Heart right ventricle (tissue), 16 donors: ENCODE results near the gene SMYD3. TPM values are rescaled to one million over a fixed set of nuclear protein-coding genes. Genes with fewer than 3 reads are reported as not detected.

Experiments
- ATAC-seq, 8 donors: fragments of 200-7000 bp; cut with Tn5 transposase; one replicate each; pipeline ENCODE4 v1.9.1; 2020; ENCODE audit warnings: mild to moderate bottlenecking in 8 of 8, moderate library complexity in 8 of 8, moderate number of reproducible peaks in 1 of 8
- DNase-seq, 2 donors: peaks; one replicate each; pipeline ENCODE4 v3.0.0-alpha.2; 2020
- H3K27ac ChIP-seq, 10 donors: fragments of 200-600 bp; sonication (generic) in 2 of 10; one replicate each; pipeline versions ENCODE4 v1.5.0 to v1.8.0; 2020 to 2022; ENCODE audit warnings: mild to moderate bottlenecking in 3 of 10
- H3K27me3 ChIP-seq, 7 donors: fragments of 200-600 bp; one replicate each; pipeline ENCODE4 v1.8.0; 2021 to 2022; ENCODE audit warnings: mild to moderate bottlenecking in 2 of 7
- H3K36me3 ChIP-seq, 9 donors: fragments of 200-600 bp; sonication (generic) in 1 of 9; one replicate each; pipeline versions ENCODE4 v1.5.0 to v1.8.0; 2020 to 2022; ENCODE audit warnings: mild to moderate bottlenecking in 2 of 9
- H3K4me1 ChIP-seq, 9 donors: fragments of 200-600 bp; sonication (generic) in 1 of 9; one replicate each; pipeline versions ENCODE4 v1.5.0 to v1.8.0; 2020 to 2022; ENCODE audit warnings: mild to moderate bottlenecking in 4 of 9
- H3K4me3 ChIP-seq, 10 donors: fragments of 200-600 bp; sonication (generic) in 2 of 10; one replicate each; pipeline versions ENCODE4 v1.5.0 to v1.8.0; 2020 to 2022; ENCODE audit warnings: mild to moderate bottlenecking in 7 of 10, moderate library complexity in 2 of 10
- H3K9me3 ChIP-seq, 11 donors: fragments of 200-600 bp in 10 of 11; sonication (generic) in 2 of 11; one replicate each; pipeline versions ENCODE4 v1.5.0 to v1.8.0; 2013 to 2022; ENCODE audit warnings: mild to moderate bottlenecking in 2 of 11, control low read depth in 1 of 11, moderate library complexity in 1 of 11
- WGBS, 2 donors: extraction: QIAGEN DNeasy Blood & Tissue Kit; methylation state at CpG; one replicate each; pipeline ENCODE4 v1.1.7; 2013; ENCODE audit warnings: inconsistent platforms in 1 of 2; 5-methylcytosine and 5-hydroxymethylcytosine counted together
- intact Hi-C, 10 donors: fragments of 100-400 bp; cut with DNase I; formaldehyde crosslinking; loops; one replicate each; pipeline versions ENCODE4 v1.11.1 to v1.14.2; 2022
- polyA plus RNA-seq, 2 donors: library from polyadenylated mRNA; stranded (reverse); fragments of 200-250 nt; gene quantifications; one replicate each; pipeline ENCODE4 v1.2.3, GENCODE V29; 2013
- total RNA-seq, 10 donors: library from RNA; stranded (reverse); fragmentation: NEBNext Ultra II Directional in 3 of 10; extraction: Animal tissue kit (Norgen Biotek cat#: 25700) in 3 of 10; gene quantifications; one replicate each; pipeline versions ENCODE4 v1.2.1 to v1.2.4, GENCODE V29; 2021 to 2023
- TF ChIP-seq, protein P1 (sequence below), 9 donors: fragments of 200-600 bp; sonication (generic) in 2 of 9; IDR thresholded peaks; one replicate each; pipeline versions ENCODE4 v1.5.0 to v1.8.0; 2021 to 2022; ENCODE audit warnings: antibody characterized with exemption in 9 of 9, mild to moderate bottlenecking in 5 of 9, moderate library complexity in 1 of 9
- donor health status: Arrhythmogenic right ventricular cardiomyopathy.
- donor health status: ischemic (EF 13 %, LVEDD 7.1; RV severe dilation, severe dysfunction).
- donor health status: healthy with polysubstance abuse.
- donor health status: DM: no; HTN: yes; CAD: no.
- donor health status: DM: no; HTN: no; CAD: no.
- donor health status: ischemic (EF 25% LVEDD 6.9; RV normal size, moderate dysfunction).
- donor health status: ischemic (EF 25% LVEDD 5.7; RV mildly dilated, moderate dysfunction).
- donor health status: healthy.
- donor health status: DM: yes; HTN: yes; CAD: no.
- donor health status: Ischemic cardiomyopathy.
- donor health status: ischemic (EF 35%, LVEDD 5.7; RV mildly dilated, moderate dysfunction).
- donor health status: nonischemic (EF 11% LVEDD 7.7; RV severe dilation, severe dysfunction).
- donor health status: DM: yes; HTN: yes; CAD: no.
- donor health status: PGD.
- donor health status: ischemic (EF 29% LVEDD 5.4; RV normal size, mild dysfunction).
- donor health status: nonischemic (EF 23%, LVEDD 6.1; RV moderate dilation, normal function).

Gene SMYD3
- total and polyA plus RNA-seq, 12 donors, result 5.9 to 13.9 (median 8.1) TPM

GRCh38 chr1:245835386-245835785 lies 671.7 kb downstream of the SMYD3 start:
- Histone ChIP-seq H3K36me3 (peaks cover 0 to 5% (median 0%) of the 10 kb centered on the region in 9 donors), H3K4me1 (no peaks in the 10 kb centered on the region), H3K27me3 (no peaks in the 10 kb centered on the region), H3K27ac (no peak overlapping the region), H3K9me3 (no peaks in the 10 kb centered on the region), H3K4me3 (no peak overlapping the region)
- TF ChIP-seq, protein P1, sequence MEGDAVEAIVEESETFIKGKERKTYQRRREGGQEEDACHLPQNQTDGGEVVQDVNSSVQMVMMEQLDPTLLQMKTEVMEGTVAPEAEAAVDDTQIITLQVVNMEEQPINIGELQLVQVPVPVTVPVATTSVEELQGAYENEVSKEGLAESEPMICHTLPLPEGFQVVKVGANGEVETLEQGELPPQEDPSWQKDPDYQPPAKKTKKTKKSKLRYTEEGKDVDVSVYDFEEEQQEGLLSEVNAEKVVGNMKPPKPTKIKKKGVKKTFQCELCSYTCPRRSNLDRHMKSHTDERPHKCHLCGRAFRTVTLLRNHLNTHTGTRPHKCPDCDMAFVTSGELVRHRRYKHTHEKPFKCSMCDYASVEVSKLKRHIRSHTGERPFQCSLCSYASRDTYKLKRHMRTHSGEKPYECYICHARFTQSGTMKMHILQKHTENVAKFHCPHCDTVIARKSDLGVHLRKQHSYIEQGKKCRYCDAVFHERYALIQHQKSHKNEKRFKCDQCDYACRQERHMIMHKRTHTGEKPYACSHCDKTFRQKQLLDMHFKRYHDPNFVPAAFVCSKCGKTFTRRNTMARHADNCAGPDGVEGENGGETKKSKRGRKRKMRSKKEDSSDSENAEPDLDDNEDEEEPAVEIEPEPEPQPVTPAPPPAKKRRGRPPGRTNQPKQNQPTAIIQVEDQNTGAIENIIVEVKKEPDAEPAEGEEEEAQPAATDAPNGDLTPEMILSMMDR (IDR thresholded peaks at IDR 0.05), result no peak
- WGBS, 2 donors, result 92 to 95% methylated on average over 6 of the region's 6 CpGs
- ATAC-seq, result no peak
- intact Hi-C loops, result loop anchor here in 1 of 10 donors (10.0 kb wide), 1 partner anchor 159 kb away; no protein-coding TSS in a partner anchor
- DNase-seq, result no peak

GRCh38 chr1:245834002-245834401 lies 673.1 kb downstream of the SMYD3 start:
- intact Hi-C loops, result loop anchor here in 1 of 10 donors (10.0 kb wide), 1 partner anchor 161 kb away; no protein-coding TSS in a partner anchor
- TF ChIP-seq, protein P1 (IDR thresholded peaks at IDR 0.05), result no peak
- 91 to 95% methylated on average over 5 of the region's 5 CpGs for WGBS, 2 donors
- Histone ChIP-seq H3K4me1 (no peaks in the 10 kb centered on the region), H3K36me3 (peaks cover 0 to 5% (median 0%) of the 10 kb centered on the region in 9 donors), H3K27ac (no peak overlapping the region), H3K4me3 (no peak overlapping the region), H3K9me3 (no peaks in the 10 kb centered on the region), H3K27me3 (no peaks in the 10 kb centered on the region)
- DNase-seq (no peak), ATAC-seq (no peak)

- H3K4me1 ChIP-seq, result no peaks in the 10 kb centered on the region
- H3K27ac ChIP-seq, result no peak overlapping the region
- TF ChIP-seq, protein P1 (IDR thresholded peaks at IDR 0.05), result no peak
- ATAC-seq (no peak), DNase-seq (no peak)
- peaks cover 0 to 5% (median 0%) of the 10 kb centered on the region in 9 donors for H3K36me3 ChIP-seq
- no peaks in the 10 kb centered on the region for H3K9me3 ChIP-seq
- H3K27me3 ChIP-seq, result no peaks in the 10 kb centered on the region
- intact Hi-C loops, result loop anchor here in 1 of 10 donors (10.0 kb wide), 1 partner anchor 162 kb away; no protein-coding TSS in a partner anchor
- WGBS, 2 donors, result 92 to 93% methylated on average over 7 of the region's 7 CpGs
- H3K4me3 ChIP-seq, result no peak overlapping the region
Measured at GRCh38 chr1:245832771-245833527, 674.1 kb downstream of the SMYD3 start.

DNA sequence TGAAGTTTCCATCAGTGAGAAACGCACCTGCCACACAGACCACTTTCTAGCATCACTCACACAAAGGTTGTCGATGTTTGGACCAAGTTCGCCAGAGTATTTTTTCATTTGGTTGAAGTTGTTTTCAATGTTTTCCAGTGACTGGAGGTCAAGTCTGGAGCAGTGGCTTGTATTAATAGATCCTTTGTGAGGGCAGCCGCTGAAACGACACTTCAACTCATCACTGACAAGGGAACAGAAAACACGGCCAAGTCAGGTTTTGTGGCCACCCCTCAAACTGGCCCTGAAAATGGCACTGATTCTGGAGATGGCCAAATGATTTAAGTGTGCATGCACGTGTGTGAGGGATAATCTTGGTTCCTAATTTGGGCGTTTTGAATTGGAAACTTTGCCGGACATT lies 675.6 kb downstream of the SMYD3 start:
- Histone ChIP-seq H3K27ac (no peak overlapping the region), H3K4me1 (no peaks in the 10 kb centered on the region), H3K9me3 (no peaks in the 10 kb centered on the region), H3K27me3 (no peaks in the 10 kb centered on the region), H3K4me3 (no peak overlapping the region), H3K36me3 (peaks cover 0 to 5% (median 0%) of the 10 kb centered on the region in 9 donors)
- ATAC-seq (peak in 2 of 8 donors; percentile 56 to 71), DNase-seq (no peak)
- TF ChIP-seq, protein P1 (IDR thresholded peaks at IDR 0.05), result no peak
- 51 to 60% methylated on average over 9 of the region's 9 CpGs for WGBS, 2 donors
- intact Hi-C loops, result loop anchor here in 1 of 10 donors (10.0 kb wide), 1 partner anchor 163 kb away; no protein-coding TSS in a partner anchor
